HG02642 (cell line): ENCODE results near the gene DNLZ.

Experiments used
- ATAC-seq: cut with Tn5 transposase; IDR thresholded peaks from one replicate; pipeline ENCODE4 v1.9.1; 2021; ENCODE audit warnings: mild to moderate bottlenecking; ENCODE audit not compliant: unreplicated experiment, poor library complexity

Gene DNLZ

GRCh38 chr9:136378170-136379002 is 14.8 kb upstream of the DNLZ start:
- no peak for ATAC-seq

- no peak for ATAC-seq
Observed at GRCh38 chr9:136377341-136378169, 14.0 kb upstream of the DNLZ start.

- no peak for ATAC-seq
Observed at GRCh38 chr9:136376457-136376856, 12.9 kb upstream of the DNLZ start.

GRCh38 chr9:136375096-136375495 is 11.6 kb upstream of the DNLZ start:
- no peak for ATAC-seq

- ATAC-seq = no peak
Observed at GRCh38 chr9:136374183-136374575, 10.6 kb upstream of the DNLZ start.

- no peak for ATAC-seq
Observed at GRCh38 chr9:136373300-136374182, 10.0 kb upstream of the DNLZ start, which contains the start of gene CARD9. TSS of gene CARD9 (minus strand) at chr9:136373669. CDS start at chr9:136372078, 1,591 bp downstream.

GRCh38 chr9:136372561-136373299 is 9.2 kb upstream of the DNLZ start:
- no peak for ATAC-seq

GRCh38 chr9:136372006-136372405 is 8.5 kb upstream of the DNLZ start:
- ATAC-seq = no peak

GRCh38 chr9:136371533-136371880 is 8.0 kb upstream of the DNLZ start:
- no peak for ATAC-seq

GRCh38 chr9:136370687-136371532 is 7.4 kb upstream of the DNLZ start:
- ATAC-seq = no peak

- ATAC-seq = no peak
Observed at GRCh38 chr9:136370037-136370436, 6.5 kb upstream of the DNLZ start.

- no peak for ATAC-seq
Observed at GRCh38 chr9:136368190-136368589, 4.6 kb upstream of the DNLZ start.

GRCh38 chr9:136367296-136368145 is 4.0 kb upstream of the DNLZ start:
- no peak for ATAC-seq

GRCh38 chr9:136366826-136367225 is 3.3 kb upstream of the DNLZ start:
- ATAC-seq = no peak

- no peak for ATAC-seq
Observed at GRCh38 chr9:136365775-136366222, 2.3 kb upstream of the DNLZ start.

- no peak for ATAC-seq
Observed at GRCh38 chr9:136364942-136365774, 1.6 kb upstream of the DNLZ start.
